Natural killer cell treated with Interleukin-12 subunit alpha and Interleukin-12 subunit beta and Interleukin-15 and Interleukin-18, amount 100 ng/mL, for 72 hours (primary cell): Measurements from ENCODE around the gene GUK1. TPM values are rescaled to one million over a fixed set of nuclear protein-coding genes. Genes with fewer than 3 reads are reported as not detected.

Experiments
- ATAC-seq, 2 donors: fragments of 150-1000 bp; cut with Tn5 transposase in 1 of 2; sonication (Bioruptor Pico), chemical (Tn5 transposase) in 1 of 2; 2 replicates each; pipeline ENCODE4 v1.10.0; 2021
- DNase-seq: peaks from one replicate; pipeline ENCODE4 v3.0.0; 2022; ENCODE audit warnings: low spot score
- H3K27ac Mint-ChIP-seq, 2 donors: 1 replicate in 1 of 2; 2 replicates in 1 of 2; pipeline ENCODE4 v1.8.0; 2022; ENCODE audit warnings: mixed read lengths in 2 of 2, mild to moderate bottlenecking in 1 of 2, moderate library complexity in 1 of 2
- H3K27me3 Mint-ChIP-seq, 2 donors: 1 replicate in 1 of 2; 2 replicates in 1 of 2; pipeline ENCODE4 v1.8.0; 2022; ENCODE audit warnings: mixed read lengths in 2 of 2
- H3K36me3 Mint-ChIP-seq: one replicate; pipeline ENCODE4 v1.8.0; 2022; ENCODE audit warnings: mixed read lengths
- H3K4me1 Mint-ChIP-seq, 2 donors: 1 replicate in 1 of 2; 2 replicates in 1 of 2; pipeline ENCODE4 v1.8.0; 2022; ENCODE audit warnings: low read depth in 2 of 2, mixed read lengths in 2 of 2, mild to moderate bottlenecking in 1 of 2
- H3K4me3 Mint-ChIP-seq: one replicate; pipeline ENCODE4 v1.8.0; 2022; ENCODE audit warnings: mixed read lengths
- H3K9me3 Mint-ChIP-seq: 2 replicates; pipeline ENCODE4 v1.8.0; 2022; ENCODE audit warnings: mixed read lengths
- total RNA-seq, 2 donors: library from RNA; stranded (reverse); gene quantifications; one replicate each; pipeline ENCODE4 v1.2.3, GENCODE V29; 2022

GUK1 gene
- total RNA-seq, 2 donors from 2014 or later = 296 to 329 TPM

- ATAC-seq = no peak
- H3K27me3 Mint-ChIP-seq = peaks cover 6 to 8% of the 10 kb centered on the region in 2 donors
- no peak overlapping the region for H3K4me3 Mint-ChIP-seq
- no peaks in the 10 kb centered on the region for H3K36me3 Mint-ChIP-seq
- H3K9me3 Mint-ChIP-seq = no peaks in the 10 kb centered on the region
- H3K4me1 Mint-ChIP-seq = no peaks in the 10 kb centered on the region
- no peak for DNase-seq
- no peak overlapping the region for H3K27ac Mint-ChIP-seq
These were observed 14.9 kb upstream of the GUK1 start for GRCh38 chr1:228125185-228125584.

GRCh38 chr1:228131766-228132165 lies 8.3 kb upstream of the GUK1 start:
- no peak overlapping the region for H3K27ac Mint-ChIP-seq
- no peak for DNase-seq
- peaks cover 2 to 3% of the 10 kb centered on the region in 2 donors for H3K4me1 Mint-ChIP-seq
- H3K27me3 Mint-ChIP-seq = peaks cover 2 to 6% of the 10 kb centered on the region in 2 donors
- H3K9me3 Mint-ChIP-seq = no peaks in the 10 kb centered on the region
- no peak for ATAC-seq
- H3K36me3 Mint-ChIP-seq = no peaks in the 10 kb centered on the region
- H3K4me3 Mint-ChIP-seq = no peak overlapping the region

GRCh38 chr1:228134591-228134990 lies 5.5 kb upstream of the GUK1 start:
- DNase-seq (no peak), ATAC-seq (no peak)
- Mint-ChIP-seq H3K27me3 (peaks cover 0 to 2% of the 10 kb centered on the region in 2 donors), H3K9me3 (no peaks in the 10 kb centered on the region), H3K4me3 (no peak overlapping the region), H3K4me1 (peaks cover 10% of the 10 kb centered on the region in 2 donors), H3K27ac (no peak overlapping the region), H3K36me3 (no peaks in the 10 kb centered on the region)

- H3K4me1 Mint-ChIP-seq = peaks cover 9 to 10% of the 10 kb centered on the region in 2 donors
- peaks cover 0 to 2% of the 10 kb centered on the region in 2 donors for H3K27me3 Mint-ChIP-seq
- peak overlapping the region; percentile 28 for H3K4me3 Mint-ChIP-seq
- H3K36me3 Mint-ChIP-seq = no peaks in the 10 kb centered on the region
- peak overlapping the region; percentile 24 to 30 for H3K27ac Mint-ChIP-seq
- ATAC-seq (no peak), DNase-seq (no peak)
- no peaks in the 10 kb centered on the region for H3K9me3 Mint-ChIP-seq
These were observed 3.2 kb upstream of the GUK1 start for GRCh38 chr1:228136901-228137300.

- no peak for ATAC-seq
- peaks cover 25% of the 10 kb centered on the region in 2 donors for H3K4me1 Mint-ChIP-seq
- peak overlapping the region; percentile 83 to 99 for H3K27ac Mint-ChIP-seq
- DNase-seq = no peak
- peak overlapping the region; percentile 93 for H3K4me3 Mint-ChIP-seq
- H3K27me3 Mint-ChIP-seq = peaks cover 0 to 2% of the 10 kb centered on the region in 2 donors
- H3K36me3 Mint-ChIP-seq = no peaks in the 10 kb centered on the region
- H3K9me3 Mint-ChIP-seq = no peaks in the 10 kb centered on the region
These were observed 611 bp upstream of the GUK1 start for GRCh38 chr1:228139406-228139930.

- Mint-ChIP-seq H3K4me3 (peak overlapping the region; percentile 93), H3K4me1 (peaks cover 25% of the 10 kb centered on the region in 2 donors), H3K36me3 (no peaks in the 10 kb centered on the region), H3K27ac (peak overlapping the region; percentile 83 to 99), H3K9me3 (no peaks in the 10 kb centered on the region), H3K27me3 (no peaks in the 10 kb centered on the region)
- no peak for DNase-seq
- no peak for ATAC-seq
These were observed 696 bp downstream of the GUK1 start for GRCh38 chr1:228140724-228141225.

- Mint-ChIP-seq H3K27ac (peak overlapping the region; percentile 83 to 99), H3K4me3 (peak overlapping the region; percentile 93), H3K9me3 (no peaks in the 10 kb centered on the region), H3K27me3 (no peaks in the 10 kb centered on the region), H3K4me1 (peaks cover 25% of the 10 kb centered on the region in 2 donors), H3K36me3 (no peaks in the 10 kb centered on the region)
- no peak for ATAC-seq
- peak; percentile 69 for DNase-seq
These were observed 1.4 kb downstream of the GUK1 start for GRCh38 chr1:228141226-228142044.

- H3K36me3 Mint-ChIP-seq = no peaks in the 10 kb centered on the region
- no peaks in the 10 kb centered on the region for H3K27me3 Mint-ChIP-seq
- peak; percentile 37 for DNase-seq
- no peak for ATAC-seq
- H3K9me3 Mint-ChIP-seq = no peaks in the 10 kb centered on the region
- H3K4me3 Mint-ChIP-seq = peak overlapping the region; percentile 93
- H3K4me1 Mint-ChIP-seq = peaks cover 18 to 22% of the 10 kb centered on the region in 2 donors
- H3K27ac Mint-ChIP-seq = peak overlapping the region; percentile 64 to 83
These were observed 2.1 kb downstream of the GUK1 start for GRCh38 chr1:228142155-228142691.

- Mint-ChIP-seq H3K36me3 (no peaks in the 10 kb centered on the region), H3K27ac (peak overlapping the region; percentile 64 to 83), H3K27me3 (no peaks in the 10 kb centered on the region), H3K4me3 (peak overlapping the region; percentile 93), H3K4me1 (peaks cover 15 to 21% of the 10 kb centered on the region in 2 donors), H3K9me3 (no peaks in the 10 kb centered on the region)
- ATAC-seq = no peak
- peak; percentile 35 for DNase-seq
These were observed 2.6 kb downstream of the GUK1 start for GRCh38 chr1:228142701-228143136.

GRCh38 chr1:228143480-228144192 lies 3.6 kb downstream of the GUK1 start:
- no peaks in the 10 kb centered on the region for H3K9me3 Mint-ChIP-seq
- peak overlapping the region; percentile 64 to 83 for H3K27ac Mint-ChIP-seq
- H3K36me3 Mint-ChIP-seq = no peaks in the 10 kb centered on the region
- ATAC-seq (no peak), DNase-seq (peak; percentile 32)
- H3K27me3 Mint-ChIP-seq = no peaks in the 10 kb centered on the region
- peak overlapping the region; percentile 93 for H3K4me3 Mint-ChIP-seq
- H3K4me1 Mint-ChIP-seq = peaks cover 15 to 18% of the 10 kb centered on the region in 2 donors

- no peak for ATAC-seq
- Mint-ChIP-seq H3K36me3 (no peaks in the 10 kb centered on the region), H3K9me3 (no peaks in the 10 kb centered on the region), H3K27ac (no peak overlapping the region), H3K27me3 (no peaks in the 10 kb centered on the region), H3K4me1 (peaks cover 15 to 18% of the 10 kb centered on the region in 2 donors), H3K4me3 (no peak overlapping the region)
- peak; percentile 26 for DNase-seq
These were observed 4.3 kb downstream of the GUK1 start for GRCh38 chr1:228144193-228144992.

- Mint-ChIP-seq H3K9me3 (no peaks in the 10 kb centered on the region), H3K36me3 (no peaks in the 10 kb centered on the region), H3K4me3 (no peak overlapping the region), H3K4me1 (peaks cover 15 to 18% of the 10 kb centered on the region in 2 donors), H3K27me3 (no peaks in the 10 kb centered on the region), H3K27ac (no peak overlapping the region)
- ATAC-seq = no peak
- DNase-seq = peak; percentile 37
These were observed 4.9 kb downstream of the GUK1 start for GRCh38 chr1:228144993-228145343.
